ENCODE results near the gene THOC2.

DNA sequence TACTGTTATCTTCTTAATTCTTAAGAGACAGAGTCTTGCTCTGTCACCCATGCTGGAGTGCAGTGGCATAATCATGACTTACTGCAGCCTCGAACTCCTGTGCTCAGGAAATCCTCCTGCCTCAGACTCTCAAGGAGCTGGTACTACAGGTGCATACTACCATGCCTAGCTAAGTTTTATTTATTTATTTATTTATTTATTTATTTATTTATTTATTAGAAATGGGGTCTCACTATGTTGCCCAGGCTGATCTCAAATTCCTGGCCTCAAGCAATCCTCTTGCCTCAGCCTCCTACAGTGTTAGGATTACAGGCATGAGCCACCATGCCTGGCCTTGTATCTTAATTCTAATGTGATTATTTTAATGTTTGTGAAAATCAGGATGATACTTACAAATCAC lies 125.6 kb downstream of the THOC2 start:
- TF ChIP-seq, protein P1, sequence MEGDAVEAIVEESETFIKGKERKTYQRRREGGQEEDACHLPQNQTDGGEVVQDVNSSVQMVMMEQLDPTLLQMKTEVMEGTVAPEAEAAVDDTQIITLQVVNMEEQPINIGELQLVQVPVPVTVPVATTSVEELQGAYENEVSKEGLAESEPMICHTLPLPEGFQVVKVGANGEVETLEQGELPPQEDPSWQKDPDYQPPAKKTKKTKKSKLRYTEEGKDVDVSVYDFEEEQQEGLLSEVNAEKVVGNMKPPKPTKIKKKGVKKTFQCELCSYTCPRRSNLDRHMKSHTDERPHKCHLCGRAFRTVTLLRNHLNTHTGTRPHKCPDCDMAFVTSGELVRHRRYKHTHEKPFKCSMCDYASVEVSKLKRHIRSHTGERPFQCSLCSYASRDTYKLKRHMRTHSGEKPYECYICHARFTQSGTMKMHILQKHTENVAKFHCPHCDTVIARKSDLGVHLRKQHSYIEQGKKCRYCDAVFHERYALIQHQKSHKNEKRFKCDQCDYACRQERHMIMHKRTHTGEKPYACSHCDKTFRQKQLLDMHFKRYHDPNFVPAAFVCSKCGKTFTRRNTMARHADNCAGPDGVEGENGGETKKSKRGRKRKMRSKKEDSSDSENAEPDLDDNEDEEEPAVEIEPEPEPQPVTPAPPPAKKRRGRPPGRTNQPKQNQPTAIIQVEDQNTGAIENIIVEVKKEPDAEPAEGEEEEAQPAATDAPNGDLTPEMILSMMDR (conservative IDR thresholded peaks at IDR 0.05), result no peak
- no peak for TF ChIP-seq ZFX (IDR thresholded peaks at IDR 0.05)
